Esophagus squamous epithelium (tissue), 4 donors: Measurements from ENCODE around the gene CENPN.

Experiments used
- CTCF ChIP-seq, 6 experiments: fragments of 450-650 bp in 4 of 6; fragments of 200-600 bp in 2 of 6; sonication (generic) in 2 of 6; IDR thresholded peaks; one replicate each; pipeline ENCODE4 v1.5.1; 2016 to 2019; ENCODE audit warnings: antibody characterized with exemption in 6 of 6, mild to moderate bottlenecking in 4 of 6, moderate library complexity in 4 of 6
- POLR2A ChIP-seq, 4 donors: fragments of 450-650 bp; IDR thresholded peaks; one replicate each; pipeline ENCODE4 v1.6.1; 2017; ENCODE audit warnings: antibody characterized with exemption in 4 of 4, mild to moderate bottlenecking in 4 of 4, moderate library complexity in 3 of 4

- TF ChIP-seq CTCF (IDR thresholded peaks at IDR 0.05) (no peak), POLR2A (IDR thresholded peaks at IDR 0.05) (no peak)
These were observed 19.4 kb downstream of the CENPN start for GRCh38 chr16:81026429-81026828.
